Measurements from ENCODE around the gene SRCAP.

GRCh38 chr16:30750876-30751465 lies 52.0 kb downstream of the SRCAP start:
- TF ChIP-seq CTCF (IDR thresholded peaks at IDR 0.05) (no peak), POLR2A (IDR thresholded peaks at IDR 0.05) (no peak)

Measured in stomach (tissue), 4 donors.